ENCODE results near the gene TAOK3. TPM values are rescaled to one million over a fixed set of nuclear protein-coding genes. Genes with fewer than 3 reads are reported as not detected.

TAOK3 gene
- total and polyA plus RNA-seq, 2 donors (not counting 3 experiments of a cell fraction or from before 2014, with no cell fraction given): 11.3 to 23.1 TPM

GRCh38 chr12:118328486-118329330 lies 44.0 kb downstream of the TAOK3 start:
- CTCF ChIA-PET: no interaction called here
- POLR2A ChIA-PET: no interaction called here
- Histone ChIP-seq H3K9me1 (replicated peaks; ENCODE audit: control insufficient read depth, extremely low read depth, insufficient read depth, low read length) (no peaks in the 10 kb centered on the region), H3K36me3 (ENCODE audit: control insufficient read depth in 2 of 2, extremely low read depth in 1 of 2, insufficient read depth in 2 of 2, low read length in 2 of 2) (no peaks in the 10 kb centered on the region), H3K27me3 (ENCODE audit: control insufficient read depth in 2 of 2, insufficient read depth in 2 of 2, low read length in 2 of 2) (no peaks in the 10 kb centered on the region), H4K20me1 (replicated peaks; ENCODE audit: control insufficient read depth, extremely low read depth, insufficient read depth, low read length) (no peaks in the 10 kb centered on the region), H3K4me1 (ENCODE audit: control insufficient read depth, extremely low read depth, insufficient read depth, low read length) (peaks cover 18% of the 10 kb centered on the region), H3K4me3 (replicated peaks in 1 of 3; ENCODE audit: insufficient read depth in 1 of 3, low read depth in 1 of 3, low read length in 3 of 3) (no peak overlapping the region), H3K27ac (ENCODE audit: insufficient read depth, low read depth, low read length) (no peak overlapping the region), H3K9ac (replicated peaks; ENCODE audit: extremely low read depth, insufficient read depth, low read length) (no peak overlapping the region), H3K9me3 (replicated peaks; ENCODE audit: control insufficient read depth, insufficient read depth, low read length) (no peaks in the 10 kb centered on the region), H3K4me2 (ENCODE audit: insufficient read depth, low read length) (no peak overlapping the region), H2AFZ (ENCODE audit: low read depth, low read length) (no peak overlapping the region), H3K79me2 (ENCODE audit: control insufficient read depth, insufficient read depth, low read length) (peaks cover 28% of the 10 kb centered on the region)
- TF ChIP-seq POLR2A (IDR thresholded peaks at IDR 0.05; ENCODE audit: low read depth, low read length) (no peak), JUN (IDR thresholded peaks at IDR 0.05; ENCODE audit: borderline replicate concordance, insufficient read depth, insufficient read length, low read depth) (no peak), MYC (IDR thresholded peaks at IDR 0.05; ENCODE audit: low read depth, low read length) (no peak), MAX (IDR thresholded peaks at IDR 0.05; ENCODE audit: insufficient read depth, insufficient read length) (no peak), POLR2AphosphoS5 (IDR thresholded peaks at IDR 0.05; ENCODE audit: insufficient read depth, low read depth, low read length) (no peak), CTCF (IDR thresholded peaks at IDR 0.05; ENCODE audit: extremely low read depth in 1 of 2, insufficient read depth in 1 of 2, low read depth in 1 of 2, low read length in 2 of 2) (no peak), GATA2 (IDR thresholded peaks at IDR 0.05; ENCODE audit: insufficient read depth, insufficient read length, low read depth, low read length) (no peak), FOS (IDR thresholded peaks at IDR 0.05; ENCODE audit: borderline replicate concordance, insufficient read depth, low read length) (no peak), EZH2 (IDR thresholded peaks at IDR 0.05; ENCODE audit: borderline replicate concordance, low read depth, low read length, severe bottlenecking) (no peak)
- dilution Hi-C loops (cut with MboI; ENCODE audit: extremely low pct_ligation_motif_present, low sequenced_read_pairs): no loop called here
- intact Hi-C loops (cut with micrococcal nuclease): no loop called here
- DNase-seq (ENCODE audit: low read depth, low spot score): no peak
- FAIRE-seq: peak; percentile 18
- no TSS peak for BruUV-seq (replicated peaks)

Data from endothelial cell of umbilical vein (primary cell).